GM12874 (cell line): ENCODE measurements around the gene NHSL1.

ENCODE experiments used
- CTCF ChIP-seq: IDR thresholded peaks from 2 replicates; pipeline ENCODE4 v1.5.1; 2011; ENCODE audit warnings: low read depth, mild to moderate bottlenecking, control low read depth, low read length, moderate library complexity; ENCODE audit not compliant: insufficient read depth

The NHSL1 gene

DNA sequence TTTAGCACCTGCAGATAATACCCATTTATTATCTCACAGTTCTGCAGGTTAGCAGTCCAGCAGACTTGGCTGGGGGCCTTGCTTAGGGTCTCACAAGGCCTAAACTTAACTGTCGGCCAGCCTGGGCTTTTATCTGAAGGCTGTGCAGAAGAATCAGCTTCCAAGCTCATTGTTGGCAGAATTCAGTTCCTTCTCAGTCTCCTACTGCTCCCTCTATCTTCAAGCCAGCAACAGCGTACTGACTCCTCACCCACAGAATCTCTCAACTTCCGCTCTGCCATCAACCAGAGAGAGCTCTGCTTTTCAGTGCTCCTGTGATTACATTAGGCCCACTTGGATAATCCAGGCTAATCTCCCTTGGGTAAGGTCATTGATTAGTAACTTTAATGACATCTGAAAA, 30.2 kb upstream of the NHSL1 start:
- no peak for TF ChIP-seq CTCF

DNA sequence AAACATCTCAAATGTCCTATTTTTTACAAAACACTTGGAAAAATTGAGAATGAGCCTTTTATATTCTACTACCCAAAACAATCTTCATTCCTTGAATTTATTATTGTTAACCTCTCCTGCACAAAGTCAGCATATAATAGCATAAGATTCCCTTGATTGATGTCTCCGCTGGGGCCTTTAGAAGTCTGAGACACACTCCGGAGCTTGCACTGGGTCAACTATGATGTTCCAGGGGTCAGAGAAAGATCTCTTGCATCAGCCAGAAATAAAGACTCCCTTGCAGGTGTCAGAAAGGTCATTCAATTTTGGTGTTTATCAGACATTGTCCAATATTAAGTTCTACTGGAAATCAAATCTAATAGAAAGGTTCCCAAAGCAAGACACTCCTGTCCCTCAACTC, 29.7 kb upstream of the NHSL1 start:
- TF ChIP-seq CTCF = no peak

GRCh38 chr6:138528137-138528536, 28.8 kb upstream of the NHSL1 start:
- TF ChIP-seq CTCF = no peak

GRCh38 chr6:138527411-138528088, 28.3 kb upstream of the NHSL1 start:
- no peak for TF ChIP-seq CTCF

DNA sequence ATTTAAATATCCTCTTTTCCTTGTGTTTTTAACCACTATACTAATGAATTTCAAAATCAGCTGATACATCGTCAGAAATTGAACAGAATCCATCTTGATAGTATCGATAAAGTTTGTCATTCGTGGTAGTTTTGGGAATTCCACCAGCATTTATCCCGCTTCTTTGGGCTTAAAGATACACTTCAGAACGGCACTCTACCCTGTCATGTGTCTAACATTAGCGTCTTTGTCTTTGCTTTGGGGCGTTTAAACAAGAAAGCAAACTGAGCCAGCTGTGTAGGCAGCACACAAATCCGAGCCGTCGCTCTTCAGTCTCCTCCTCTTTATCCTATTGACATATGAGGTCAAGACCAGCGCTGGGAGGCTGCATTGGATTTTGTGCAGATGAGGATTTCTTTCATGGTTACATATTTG, 27.5 kb upstream of the NHSL1 start:
- no peak for TF ChIP-seq CTCF

DNA sequence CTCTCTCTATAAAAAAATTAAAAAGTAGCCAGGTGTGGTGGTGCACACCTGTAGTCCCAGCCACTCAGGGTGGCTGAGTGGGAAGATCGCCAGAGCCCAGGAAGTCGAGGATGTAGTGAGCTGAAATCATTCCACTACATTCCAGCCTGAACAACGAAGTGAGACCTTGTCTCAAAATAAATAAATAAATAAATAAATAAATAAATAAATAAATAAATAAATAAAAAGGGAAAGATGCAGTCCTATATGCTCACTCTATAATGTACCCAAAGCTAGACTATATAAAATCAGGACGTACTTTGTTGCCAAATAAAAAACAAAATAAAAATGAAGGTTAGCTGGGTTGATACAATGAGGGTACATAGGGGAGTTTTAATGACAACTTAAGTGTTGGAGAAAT, 26.1 kb upstream of the NHSL1 start:
- no peak for TF ChIP-seq CTCF

GRCh38 chr6:138524526-138524925, 25.2 kb upstream of the NHSL1 start:
- no peak for TF ChIP-seq CTCF
